ENCODE data around the gene TRIM67. TPM values are rescaled to one million over a fixed set of nuclear protein-coding genes. Genes with fewer than 3 reads are reported as not detected.

The TRIM67 gene
- polyA plus RNA-seq, 2 of the 4 experiments (the other 2 are of a cell fraction) = 0.23 to 0.35 TPM

GRCh38 chr1:231162297-231162969 is 575 bp downstream of the TRIM67 start (continued):
- no peak for TF ChIP-seq FOSL2 (IDR thresholded peaks at IDR 0.05)
- TF ChIP-seq FOSL2 (CRISPR knock-in tag; IDR thresholded peaks at IDR 0.05) = peak; percentile 11; the same call in 1 of the 2 replicates
- TF ChIP-seq, protein P1, sequence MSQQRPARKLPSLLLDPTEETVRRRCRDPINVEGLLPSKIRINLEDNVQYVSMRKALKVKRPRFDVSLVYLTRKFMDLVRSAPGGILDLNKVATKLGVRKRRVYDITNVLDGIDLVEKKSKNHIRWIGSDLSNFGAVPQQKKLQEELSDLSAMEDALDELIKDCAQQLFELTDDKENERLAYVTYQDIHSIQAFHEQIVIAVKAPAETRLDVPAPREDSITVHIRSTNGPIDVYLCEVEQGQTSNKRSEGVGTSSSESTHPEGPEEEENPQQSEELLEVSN (IDR thresholded peaks at IDR 0.05; ENCODE audit: borderline replicate concordance, low read depth) = 0 out of 2 replicates have a peak, but pooled peaks have one; percentile 64
- TF ChIP-seq ESRRA (IDR thresholded peaks at IDR 0.05; ENCODE audit: borderline replicate concordance, low read length) = no peak
- peak; percentile 99 for TF ChIP-seq REST (IDR thresholded peaks at IDR 0.05)
- 0 out of 2 replicates have a peak, but pooled peaks have one; percentile 48 for TF ChIP-seq HDAC2 (IDR thresholded peaks at IDR 0.05)
- TF ChIP-seq SMC3 (IDR thresholded peaks at IDR 0.05) = peak; percentile 26; the same call in 1 of the 3 replicates

DNA sequence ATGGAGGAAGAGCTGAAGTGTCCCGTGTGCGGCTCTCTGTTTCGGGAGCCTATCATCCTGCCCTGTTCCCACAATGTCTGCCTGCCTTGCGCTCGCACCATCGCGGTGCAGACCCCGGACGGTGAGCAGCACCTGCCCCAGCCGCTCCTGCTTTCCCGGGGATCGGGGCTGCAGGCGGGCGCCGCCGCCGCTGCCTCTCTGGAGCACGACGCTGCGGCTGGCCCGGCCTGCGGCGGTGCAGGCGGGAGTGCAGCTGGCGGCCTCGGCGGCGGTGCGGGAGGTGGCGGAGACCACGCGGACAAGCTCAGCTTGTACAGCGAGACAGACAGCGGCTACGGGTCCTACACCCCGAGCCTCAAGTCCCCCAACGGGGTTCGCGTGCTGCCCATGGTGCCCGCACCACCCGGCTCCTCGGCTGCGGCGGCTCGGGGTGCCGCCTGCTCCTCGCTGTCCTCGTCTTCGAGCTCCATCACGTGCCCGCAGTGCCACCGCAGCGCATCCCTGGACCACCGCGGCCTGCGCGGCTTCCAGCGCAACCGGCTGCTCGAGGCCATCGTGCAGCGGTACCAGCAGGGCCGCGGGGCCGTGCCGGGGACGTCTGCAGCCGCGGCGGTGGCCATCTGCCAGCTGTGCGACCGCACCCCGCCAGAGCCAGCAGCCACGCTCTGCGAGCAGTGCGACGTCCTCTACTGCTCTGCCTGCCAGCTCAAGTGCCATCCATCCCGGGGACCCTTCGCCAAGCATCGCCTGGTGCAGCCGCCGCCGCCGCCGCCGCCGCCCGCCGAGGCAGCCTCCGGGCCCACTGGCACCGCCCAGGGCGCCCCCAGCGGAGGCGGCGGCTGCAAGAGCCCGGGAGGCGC is 1.3 kb downstream of the TRIM67 start:
- Histone ChIP-seq H3K9me3 (no peaks in the 10 kb centered on the region), H3K4me1 (peaks cover 24% of the 10 kb centered on the region), H3K4me3 (peak overlapping the region; percentile 54), H3K4me2 (peak overlapping the region; percentile 100), H3K27ac (peak overlapping the region in 1 of 2 experiments; percentile 69; a peak in 2 of 6 replicates)
- TF ChIP-seq PHF8 (IDR thresholded peaks at IDR 0.05; ENCODE audit: borderline replicate concordance, low read depth) (no peak), JUN (IDR thresholded peaks at IDR 0.05) (no peak)
- TF ChIP-seq, protein P1 (IDR thresholded peaks at IDR 0.05; ENCODE audit: borderline replicate concordance, low read depth) = no peak
- no peak for DNase-seq (ENCODE audit: low read depth in 1 of 2, low spot score in 1 of 2)
- WGBS (ENCODE audit: missing lambda C conversion rate) = 60% methylated on average over 56 of the region's 97 CpGs
- ChIA-PET POLR2A (no interaction called here), CTCF (interaction anchor here (1.0 to 1.8 kb wide), 4 partner anchors 11 to 126 kb away, joined by 4 to 8 read pairs (median 7); no protein-coding TSS in a partner anchor)
- ATAC-seq = no peak
- no peak for FAIRE-seq

DNA sequence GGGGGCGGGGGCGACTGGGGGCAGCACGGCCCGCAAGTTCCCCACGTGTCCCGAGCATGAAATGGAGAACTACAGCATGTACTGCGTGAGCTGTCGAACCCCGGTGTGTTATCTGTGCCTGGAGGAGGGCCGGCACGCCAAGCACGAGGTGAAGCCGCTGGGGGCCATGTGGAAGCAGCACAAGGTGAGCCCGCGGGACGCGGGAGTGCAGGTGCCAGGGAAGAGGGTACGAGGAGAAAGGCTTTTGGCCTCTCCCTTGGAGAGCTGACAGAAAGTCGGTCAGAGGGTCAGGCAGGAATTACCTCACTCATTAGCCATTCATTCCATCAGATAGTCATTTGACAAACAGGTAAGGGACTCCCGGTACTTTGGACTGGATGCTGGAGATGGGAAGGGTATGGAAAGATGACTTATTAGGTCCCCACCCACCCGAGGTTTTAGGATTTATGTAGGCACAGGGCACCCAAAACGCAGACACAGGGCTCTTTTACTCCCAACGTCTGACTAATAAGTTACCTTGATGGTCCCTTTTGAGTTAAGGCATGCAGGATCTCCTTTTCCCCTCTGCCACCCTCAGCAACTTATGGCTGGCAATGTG is 2.1 kb downstream of the TRIM67 start:
- no peak for FAIRE-seq
- ChIA-PET CTCF (no interaction called here), POLR2A (no interaction called here)

More for the DNA sequence above, 2.1 kb downstream of the TRIM67 start:
- Histone ChIP-seq H3K27ac (no peak overlapping the region), H3K4me3 (no peak overlapping the region), H3K4me2 (no peak overlapping the region), H3K9me3 (no peaks in the 10 kb centered on the region), H3K4me1 (peaks cover 24% of the 10 kb centered on the region)
- DNase-seq (ENCODE audit: low read depth in 1 of 2, low spot score in 1 of 2) (no peak), ATAC-seq (no peak)
- 83% methylated on average over 16 of the region's 23 CpGs for WGBS (ENCODE audit: missing lambda C conversion rate)
- TF ChIP-seq REST (IDR thresholded peaks at IDR 0.05) (no peak), KDM5A (IDR thresholded peaks at IDR 0.05) (no peak), ZNF302 (CRISPR knock-in tag; IDR thresholded peaks at IDR 0.05) (no peak), EHMT2 (IDR thresholded peaks at IDR 0.05; ENCODE audit: low read depth) (no peak), ESRRA (IDR thresholded peaks at IDR 0.05; ENCODE audit: borderline replicate concordance, low read length) (no peak), USF2 (IDR thresholded peaks at IDR 0.05) (no peak), HEYL (CRISPR knock-in tag; IDR thresholded peaks at IDR 0.05) (no peak), MAFK (IDR thresholded peaks at IDR 0.05; ENCODE audit: partially characterized antibody) (no peak), CEBPB (IDR thresholded peaks at IDR 0.05) (no peak)
- TF ChIP-seq, protein P2, sequence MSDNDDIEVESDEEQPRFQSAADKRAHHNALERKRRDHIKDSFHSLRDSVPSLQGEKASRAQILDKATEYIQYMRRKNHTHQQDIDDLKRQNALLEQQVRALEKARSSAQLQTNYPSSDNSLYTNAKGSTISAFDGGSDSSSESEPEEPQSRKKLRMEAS (IDR thresholded peaks at IDR 0.05) = no peak

All from A549 (cell line).